ENCODE results near the gene CCL4. TPM values are rescaled to one million over a fixed set of nuclear protein-coding genes. Genes with fewer than 3 reads are reported as not detected.

Gene CCL4
- total RNA-seq, 1 experiment from 2014 or later: 1.2 TPM

DNA sequence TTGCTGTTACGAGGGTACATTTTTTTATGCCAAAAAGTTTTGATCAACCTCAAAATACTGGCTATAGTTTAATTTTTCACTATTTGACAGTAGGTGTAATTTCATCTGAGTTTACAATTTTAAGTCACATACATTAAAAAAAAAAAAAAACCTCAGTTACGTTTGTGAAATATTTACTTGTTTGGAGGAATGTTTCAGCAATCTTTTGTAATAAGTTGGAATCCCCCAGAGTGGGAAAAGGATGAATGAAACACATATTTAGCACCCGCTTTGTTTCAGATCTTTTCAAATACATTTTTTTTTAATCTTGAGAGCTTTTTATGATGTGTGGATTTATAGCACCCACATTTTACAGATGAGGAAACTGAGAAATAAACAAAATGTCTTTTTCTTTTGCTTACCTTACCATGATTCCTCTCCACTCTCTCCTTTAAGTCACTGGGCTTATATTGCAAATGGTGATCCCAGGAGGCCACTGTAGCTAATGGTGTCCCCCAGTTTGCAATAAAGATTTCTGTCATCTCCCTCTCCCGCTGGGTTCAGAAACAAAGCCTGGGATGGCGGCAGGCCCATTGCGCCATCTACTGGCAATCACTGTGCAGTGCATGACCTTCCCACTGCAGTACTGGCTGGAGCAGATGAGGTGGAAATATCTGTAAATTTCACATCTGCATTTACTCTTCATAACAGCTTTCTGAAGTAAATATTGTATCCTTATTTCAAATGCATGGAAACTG is 45.1 kb downstream of the CCL4 start:
- no peak overlapping the region for H3K9ac ChIP-seq (ENCODE audit: low read length)
- DNase-seq (ENCODE audit: low read depth, low spot score): peak; percentile 68
- H3K9me2 ChIP-seq (ENCODE audit: insufficient read depth): no peaks in the 10 kb centered on the region
- H3K9me3 ChIP-seq (ENCODE audit: control insufficient read depth in 1 of 2, insufficient read depth in 1 of 2, low read depth in 1 of 2, low read length in 2 of 2): no peaks in the 10 kb centered on the region
- H4K20me1 ChIP-seq (ENCODE audit: insufficient read depth): no peaks in the 10 kb centered on the region
- peaks cover 0 to 6% of the 10 kb centered on the region in 2 experiments; a peak in 1 of 4 replicates for H3K4me1 ChIP-seq (ENCODE audit: control insufficient read depth in 1 of 2, insufficient read depth in 2 of 2, low read length in 2 of 2)
- H3K27me3 ChIP-seq (ENCODE audit: insufficient read depth, low read length): peaks cover 13% of the 10 kb centered on the region; the same call in 1 of the 2 replicates
- ChIA-PET POLR2A (interaction anchor here (0.8 to 1.3 kb wide), 3 partner anchors 76 to 179 kb away, joined by 3 to 4 read pairs (median 3); no protein-coding TSS in a partner anchor), CTCF (interaction anchor here (0.6 to 4.9 kb wide), 37 partner anchors 10 to 454 kb away, joined by 3 to 137 read pairs (median 5); partner anchors contain the start of genes CCL16 and RDM1), RAD21 (ENCODE audit: low non-redundant PET in 1 of 2, low total read pairs in 2 of 2, uncharacterized antibody in 2 of 2, unreplicated experiment in 2 of 2) (interaction anchor here (0.6 to 2.5 kb wide), 15 partner anchors 14 to 334 kb away, joined by 3 to 22 read pairs (median 4); no protein-coding TSS in a partner anchor)
- ATAC-seq: peak; percentile 98
- H3K79me2 ChIP-seq (ENCODE audit: insufficient read depth, low read length): no peaks in the 10 kb centered on the region
- H3K27ac ChIP-seq (ENCODE audit: low read depth, low read length): no peak overlapping the region
- H3K4me3 ChIP-seq (replicated peaks in 1 of 2; ENCODE audit: low read depth in 1 of 2, low read length in 2 of 2): no peak overlapping the region
- no peaks in the 10 kb centered on the region for H3K36me3 ChIP-seq (ENCODE audit: control insufficient read depth in 1 of 2, insufficient read depth in 2 of 2, low read length in 2 of 2)
- intact Hi-C loops (cut with micrococcal nuclease): loop anchor here (1.0 kb wide), 1 partner anchor 179 kb away; no protein-coding TSS in a partner anchor
- H3K4me2 ChIP-seq (ENCODE audit: low read length): peak overlapping the region; percentile 5; the same call in 1 of the 2 replicates
- no TSS peak for BruUV-seq (replicated peaks)
- peak overlapping the region; percentile 91 for H2AFZ ChIP-seq (ENCODE audit: low read depth, low read length, poor library complexity, severe bottlenecking)
- TF ChIP-seq TCF7L2 (IDR thresholded peaks at IDR 0.05; ENCODE audit: borderline replicate concordance, extremely low read depth, insufficient read depth, insufficient read length) (peak; percentile 56), YY1 (IDR thresholded peaks at IDR 0.05; ENCODE audit: extremely low read depth, insufficient replicate concordance, low read depth, low read length) (peak; percentile 80), CBX3 (IDR thresholded peaks at IDR 0.05; ENCODE audit: low read depth) (no peak; the same call in 1 of the 2 replicates), RAD21 (IDR thresholded peaks at IDR 0.05; ENCODE audit: low read depth) (peak; percentile 99), SP1 (IDR thresholded peaks at IDR 0.05; ENCODE audit: low read depth) (no peak), ELF1 (IDR thresholded peaks at IDR 0.05; ENCODE audit: borderline replicate concordance, low read depth) (no peak), FOSL1 (IDR thresholded peaks at IDR 0.05; ENCODE audit: low read depth) (no peak), EGR1 (IDR thresholded peaks at IDR 0.05; ENCODE audit: low read depth) (no peak), JUND (IDR thresholded peaks at IDR 0.05) (no peak), ZFX (IDR thresholded peaks at IDR 0.05) (no peak), SRF (IDR thresholded peaks at IDR 0.05; ENCODE audit: low read depth) (no peak), POLR2AphosphoS5 (IDR thresholded peaks at IDR 0.05; ENCODE audit: low read depth, low read length) (no peak), SIN3A (IDR thresholded peaks at IDR 0.05; ENCODE audit: low read depth) (no peak)
- TF ChIP-seq, protein P1, sequence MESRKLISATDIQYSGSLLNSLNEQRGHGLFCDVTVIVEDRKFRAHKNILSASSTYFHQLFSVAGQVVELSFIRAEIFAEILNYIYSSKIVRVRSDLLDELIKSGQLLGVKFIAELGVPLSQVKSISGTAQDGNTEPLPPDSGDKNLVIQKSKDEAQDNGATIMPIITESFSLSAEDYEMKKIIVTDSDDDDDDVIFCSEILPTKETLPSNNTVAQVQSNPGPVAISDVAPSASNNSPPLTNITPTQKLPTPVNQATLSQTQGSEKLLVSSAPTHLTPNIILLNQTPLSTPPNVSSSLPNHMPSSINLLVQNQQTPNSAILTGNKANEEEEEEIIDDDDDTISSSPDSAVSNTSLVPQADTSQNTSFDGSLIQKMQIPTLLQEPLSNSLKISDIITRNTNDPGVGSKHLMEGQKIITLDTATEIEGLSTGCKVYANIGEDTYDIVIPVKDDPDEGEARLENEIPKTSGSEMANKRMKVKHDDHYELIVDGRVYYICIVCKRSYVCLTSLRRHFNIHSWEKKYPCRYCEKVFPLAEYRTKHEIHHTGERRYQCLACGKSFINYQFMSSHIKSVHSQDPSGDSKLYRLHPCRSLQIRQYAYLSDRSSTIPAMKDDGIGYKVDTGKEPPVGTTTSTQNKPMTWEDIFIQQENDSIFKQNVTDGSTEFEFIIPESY (IDR thresholded peaks at IDR 0.05; ENCODE audit: extremely low read depth, insufficient replicate concordance, low read length): no peak
- TF ChIP-seq, protein P2, sequence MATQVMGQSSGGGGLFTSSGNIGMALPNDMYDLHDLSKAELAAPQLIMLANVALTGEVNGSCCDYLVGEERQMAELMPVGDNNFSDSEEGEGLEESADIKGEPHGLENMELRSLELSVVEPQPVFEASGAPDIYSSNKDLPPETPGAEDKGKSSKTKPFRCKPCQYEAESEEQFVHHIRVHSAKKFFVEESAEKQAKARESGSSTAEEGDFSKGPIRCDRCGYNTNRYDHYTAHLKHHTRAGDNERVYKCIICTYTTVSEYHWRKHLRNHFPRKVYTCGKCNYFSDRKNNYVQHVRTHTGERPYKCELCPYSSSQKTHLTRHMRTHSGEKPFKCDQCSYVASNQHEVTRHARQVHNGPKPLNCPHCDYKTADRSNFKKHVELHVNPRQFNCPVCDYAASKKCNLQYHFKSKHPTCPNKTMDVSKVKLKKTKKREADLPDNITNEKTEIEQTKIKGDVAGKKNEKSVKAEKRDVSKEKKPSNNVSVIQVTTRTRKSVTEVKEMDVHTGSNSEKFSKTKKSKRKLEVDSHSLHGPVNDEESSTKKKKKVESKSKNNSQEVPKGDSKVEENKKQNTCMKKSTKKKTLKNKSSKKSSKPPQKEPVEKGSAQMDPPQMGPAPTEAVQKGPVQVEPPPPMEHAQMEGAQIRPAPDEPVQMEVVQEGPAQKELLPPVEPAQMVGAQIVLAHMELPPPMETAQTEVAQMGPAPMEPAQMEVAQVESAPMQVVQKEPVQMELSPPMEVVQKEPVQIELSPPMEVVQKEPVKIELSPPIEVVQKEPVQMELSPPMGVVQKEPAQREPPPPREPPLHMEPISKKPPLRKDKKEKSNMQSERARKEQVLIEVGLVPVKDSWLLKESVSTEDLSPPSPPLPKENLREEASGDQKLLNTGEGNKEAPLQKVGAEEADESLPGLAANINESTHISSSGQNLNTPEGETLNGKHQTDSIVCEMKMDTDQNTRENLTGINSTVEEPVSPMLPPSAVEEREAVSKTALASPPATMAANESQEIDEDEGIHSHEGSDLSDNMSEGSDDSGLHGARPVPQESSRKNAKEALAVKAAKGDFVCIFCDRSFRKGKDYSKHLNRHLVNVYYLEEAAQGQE (IDR thresholded peaks at IDR 0.05; ENCODE audit: low read depth): no peak
- TF ChIP-seq, protein P3, sequence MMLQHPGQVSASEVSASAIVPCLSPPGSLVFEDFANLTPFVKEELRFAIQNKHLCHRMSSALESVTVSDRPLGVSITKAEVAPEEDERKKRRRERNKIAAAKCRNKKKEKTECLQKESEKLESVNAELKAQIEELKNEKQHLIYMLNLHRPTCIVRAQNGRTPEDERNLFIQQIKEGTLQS (IDR thresholded peaks at IDR 0.05): no peak
- TF ChIP-seq, protein P4, sequence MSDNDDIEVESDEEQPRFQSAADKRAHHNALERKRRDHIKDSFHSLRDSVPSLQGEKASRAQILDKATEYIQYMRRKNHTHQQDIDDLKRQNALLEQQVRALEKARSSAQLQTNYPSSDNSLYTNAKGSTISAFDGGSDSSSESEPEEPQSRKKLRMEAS (IDR thresholded peaks at IDR 0.05): no peak
- TF ChIP-seq, protein P5, sequence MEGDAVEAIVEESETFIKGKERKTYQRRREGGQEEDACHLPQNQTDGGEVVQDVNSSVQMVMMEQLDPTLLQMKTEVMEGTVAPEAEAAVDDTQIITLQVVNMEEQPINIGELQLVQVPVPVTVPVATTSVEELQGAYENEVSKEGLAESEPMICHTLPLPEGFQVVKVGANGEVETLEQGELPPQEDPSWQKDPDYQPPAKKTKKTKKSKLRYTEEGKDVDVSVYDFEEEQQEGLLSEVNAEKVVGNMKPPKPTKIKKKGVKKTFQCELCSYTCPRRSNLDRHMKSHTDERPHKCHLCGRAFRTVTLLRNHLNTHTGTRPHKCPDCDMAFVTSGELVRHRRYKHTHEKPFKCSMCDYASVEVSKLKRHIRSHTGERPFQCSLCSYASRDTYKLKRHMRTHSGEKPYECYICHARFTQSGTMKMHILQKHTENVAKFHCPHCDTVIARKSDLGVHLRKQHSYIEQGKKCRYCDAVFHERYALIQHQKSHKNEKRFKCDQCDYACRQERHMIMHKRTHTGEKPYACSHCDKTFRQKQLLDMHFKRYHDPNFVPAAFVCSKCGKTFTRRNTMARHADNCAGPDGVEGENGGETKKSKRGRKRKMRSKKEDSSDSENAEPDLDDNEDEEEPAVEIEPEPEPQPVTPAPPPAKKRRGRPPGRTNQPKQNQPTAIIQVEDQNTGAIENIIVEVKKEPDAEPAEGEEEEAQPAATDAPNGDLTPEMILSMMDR (IDR thresholded peaks at IDR 0.05 in 2 of 3, conservative IDR thresholded peaks at IDR 0.05 in 1 of 3; ENCODE audit: borderline replicate concordance in 1 of 3, insufficient read depth in 1 of 3, low read depth in 2 of 3, low read length in 2 of 3): peak; percentile 98 to 100 (median 100)
